ENCODE data around the gene SEMA3G. TPM values are rescaled to one million over a fixed set of nuclear protein-coding genes. Genes with fewer than 3 reads are reported as not detected.

The SEMA3G gene
- total RNA-seq, 4 donors from 2014 or later, result 0.34 to 9.8 (median 3.4) TPM

GRCh38 chr3:52435246-52436101, 9.4 kb downstream of the SEMA3G start:
- intact Hi-C loops (cut with DNase I), result no loop called here
- TF ChIP-seq POLR2A (IDR thresholded peaks at IDR 0.05), result no peak
- no peak for TF ChIP-seq CTCF (IDR thresholded peaks at IDR 0.05)
- no peak overlapping the region for H3K27ac ChIP-seq
- no peak for DNase-seq
- WGBS, 2 donors, result 94 to 98% methylated on average over 10 to 13 of the region's 32 CpGs
- no peaks in the 10 kb centered on the region for H3K9me3 ChIP-seq
- H3K27me3 ChIP-seq, result no peaks in the 10 kb centered on the region
- H3K36me3 ChIP-seq, result no peaks in the 10 kb centered on the region
- H3K4me1 ChIP-seq, result peaks cover 9 to 54% (median 18%) of the 10 kb centered on the region in 3 donors
- H3K4me3 ChIP-seq, result no peak overlapping the region

GRCh38 chr3:52434491-52435115, 10.3 kb downstream of the SEMA3G start:
- Histone ChIP-seq H3K9me3 (no peaks in the 10 kb centered on the region), H3K4me1 (peaks cover 9 to 54% (median 18%) of the 10 kb centered on the region in 3 donors), H3K4me3 (no peak overlapping the region), H3K27ac (peak overlapping the region in 1 of 4 donors; percentile 36), H3K36me3 (no peaks in the 10 kb centered on the region), H3K27me3 (no peaks in the 10 kb centered on the region)
- intact Hi-C loops (cut with DNase I), result no loop called here
- 85 to 100% methylated on average over 2 to 4 of the region's 9 CpGs for WGBS, 2 donors
- TF ChIP-seq CTCF (IDR thresholded peaks at IDR 0.05), result no peak
- no peak for TF ChIP-seq POLR2A (IDR thresholded peaks at IDR 0.05)
- DNase-seq, result no peak

- Histone ChIP-seq H3K4me1 (peaks cover 9 to 56% (median 18%) of the 10 kb centered on the region in 3 donors), H3K4me3 (no peak overlapping the region), H3K9me3 (no peaks in the 10 kb centered on the region), H3K27ac (peak overlapping the region in 3 of 4 donors; percentile 11 to 36 (median 18)), H3K36me3 (no peaks in the 10 kb centered on the region), H3K27me3 (no peaks in the 10 kb centered on the region)
- TF ChIP-seq CTCF (IDR thresholded peaks at IDR 0.05) (no peak), POLR2A (IDR thresholded peaks at IDR 0.05) (no peak)
- DNase-seq, result no peak
- WGBS, 2 donors, result 37 to 60% methylated on average over 6 of the region's 6 CpGs
- intact Hi-C loops (cut with DNase I), result no loop called here
These were observed 10.9 kb downstream of the SEMA3G start for GRCh38 chr3:52433996-52434479.

GRCh38 chr3:52433328-52433995, 11.4 kb downstream of the SEMA3G start:
- Histone ChIP-seq H3K9me3 (no peaks in the 10 kb centered on the region), H3K4me1 (peaks cover 9 to 61% (median 21%) of the 10 kb centered on the region in 3 donors), H3K36me3 (no peaks in the 10 kb centered on the region), H3K27me3 (no peaks in the 10 kb centered on the region), H3K27ac (peak overlapping the region in 3 of 4 donors; percentile 11 to 36 (median 18)), H3K4me3 (no peak overlapping the region)
- 48 to 54% methylated on average over 9 to 10 of the region's 10 CpGs for WGBS, 2 donors
- no peak for DNase-seq
- intact Hi-C loops (cut with DNase I), result no loop called here
- TF ChIP-seq POLR2A (IDR thresholded peaks at IDR 0.05), result no peak
- TF ChIP-seq CTCF (IDR thresholded peaks at IDR 0.05), result no peak
